ENCODE measurements around the gene TMTC1. TPM values are rescaled to one million over a fixed set of nuclear protein-coding genes. Genes with fewer than 3 reads are reported as not detected.

Gene TMTC1
- total and polyA plus RNA-seq, 2 experiments from 2014 or later = 6.8 to 14.0 TPM

- 90% methylated on average over 10 of the region's 10 CpGs for WGBS (ENCODE audit: low lambda C conversion rate, missing lambda C conversion rate)
- TF ChIP-seq EZH2phosphoT487 (IDR thresholded peaks at IDR 0.05; ENCODE audit: low read depth, severe bottlenecking, unreplicated experiment) = no peak
- TF ChIP-seq CTCF (IDR thresholded peaks at IDR 0.05; ENCODE audit: poor library complexity) = no peak
- TF ChIP-seq EZH2 (IDR thresholded peaks at IDR 0.05; ENCODE audit: borderline replicate concordance) = no peak
- no peaks in the 10 kb centered on the region for H3K9me2 ChIP-seq (replicated peaks; ENCODE audit: insufficient read depth)
- no peaks in the 10 kb centered on the region for H4K20me1 ChIP-seq (ENCODE audit: insufficient read depth, poor library complexity, severe bottlenecking)
- H3K27me3 ChIP-seq = no peaks in the 10 kb centered on the region
- DNase-seq (ENCODE audit: low spot score) = no peak
- no peaks in the 10 kb centered on the region for H3K36me3 ChIP-seq (replicated peaks; ENCODE audit: insufficient read depth, low read depth)
- no peak overlapping the region for H3K4me2 ChIP-seq
- H3K4me3 ChIP-seq = no peak overlapping the region
- H2AFZ ChIP-seq = no peak overlapping the region
- no peaks in the 10 kb centered on the region for H3K9me3 ChIP-seq (ENCODE audit: low read depth)
- H3K27ac ChIP-seq = no peak overlapping the region
- no peaks in the 10 kb centered on the region for H3K79me2 ChIP-seq
- peaks cover 7% of the 10 kb centered on the region for H3K4me1 ChIP-seq (ENCODE audit: insufficient read depth)
These were observed 8.4 kb upstream of the TMTC1 start for GRCh38 chr12:29792132-29792531.

DNA sequence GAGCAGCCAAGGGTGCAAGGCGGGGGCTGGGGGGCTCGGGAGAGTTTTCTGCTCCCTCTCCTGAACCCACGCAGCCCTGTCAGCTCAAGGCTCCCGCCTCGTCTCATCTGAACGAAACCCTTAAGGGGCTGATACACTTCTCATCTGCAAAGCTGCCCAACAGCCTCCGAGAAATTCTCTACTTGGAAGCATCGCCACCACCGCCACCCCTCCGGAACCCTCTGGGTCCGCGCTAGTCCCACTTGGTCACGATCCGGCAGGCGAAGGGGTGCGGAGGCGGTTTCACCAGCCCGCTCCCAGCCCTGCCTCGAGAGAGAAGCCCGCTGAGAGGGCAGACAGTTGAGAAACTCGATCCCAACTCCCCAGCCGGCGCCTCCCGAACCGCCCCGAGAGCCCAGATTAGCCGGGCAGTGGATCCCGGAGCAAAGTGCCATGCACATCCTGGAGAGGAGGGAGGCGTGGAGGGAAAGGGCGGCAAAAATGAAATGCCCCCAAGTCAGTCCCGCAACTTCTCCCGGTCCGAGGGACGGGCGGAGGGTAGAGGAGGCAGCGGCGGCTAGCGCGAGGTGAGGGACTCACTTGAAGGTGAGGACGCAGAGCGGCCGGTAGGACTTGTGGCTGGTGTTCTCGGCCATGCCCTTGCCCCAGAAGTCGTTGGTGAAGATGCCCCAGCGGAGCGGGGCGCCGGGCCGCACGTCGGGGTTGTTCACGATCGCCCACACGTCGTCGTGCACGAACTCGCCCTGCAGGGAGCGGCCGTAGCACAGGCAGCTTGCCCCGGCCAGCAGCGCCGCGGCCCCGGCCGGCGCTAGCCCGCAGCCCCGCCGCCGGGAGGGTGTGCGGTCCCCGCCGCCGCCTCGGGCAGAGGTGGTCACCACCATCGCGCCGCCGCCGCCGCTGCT lies 620 bp downstream of the TMTC1 start:
- Histone ChIP-seq H3K4me1 (ENCODE audit: insufficient read depth) (peaks cover 13% of the 10 kb centered on the region), H3K9me2 (replicated peaks; ENCODE audit: insufficient read depth) (no peaks in the 10 kb centered on the region), H3K36me3 (replicated peaks; ENCODE audit: insufficient read depth, low read depth) (no peaks in the 10 kb centered on the region), H3K79me2 (peaks cover 29% of the 10 kb centered on the region), H3K4me3 (peak overlapping the region; percentile 78), H3K27ac (peak overlapping the region; percentile 71), H3K27me3 (peaks cover 31% of the 10 kb centered on the region), H4K20me1 (ENCODE audit: insufficient read depth, poor library complexity, severe bottlenecking) (no peaks in the 10 kb centered on the region), H3K4me2 (peak overlapping the region; percentile 86), H2AFZ (peak overlapping the region; percentile 81), H3K9me3 (ENCODE audit: low read depth) (peaks cover 8% of the 10 kb centered on the region)
- 1% methylated on average over 64 of the region's 82 CpGs for WGBS (ENCODE audit: low lambda C conversion rate, missing lambda C conversion rate)
- TF ChIP-seq EZH2phosphoT487 (IDR thresholded peaks at IDR 0.05; ENCODE audit: low read depth, severe bottlenecking, unreplicated experiment) (no peak), CTCF (IDR thresholded peaks at IDR 0.05; ENCODE audit: poor library complexity) (no peak), EZH2 (IDR thresholded peaks at IDR 0.05; ENCODE audit: borderline replicate concordance) (no peak)
- DNase-seq (ENCODE audit: low spot score) = peak; percentile 44

DNA sequence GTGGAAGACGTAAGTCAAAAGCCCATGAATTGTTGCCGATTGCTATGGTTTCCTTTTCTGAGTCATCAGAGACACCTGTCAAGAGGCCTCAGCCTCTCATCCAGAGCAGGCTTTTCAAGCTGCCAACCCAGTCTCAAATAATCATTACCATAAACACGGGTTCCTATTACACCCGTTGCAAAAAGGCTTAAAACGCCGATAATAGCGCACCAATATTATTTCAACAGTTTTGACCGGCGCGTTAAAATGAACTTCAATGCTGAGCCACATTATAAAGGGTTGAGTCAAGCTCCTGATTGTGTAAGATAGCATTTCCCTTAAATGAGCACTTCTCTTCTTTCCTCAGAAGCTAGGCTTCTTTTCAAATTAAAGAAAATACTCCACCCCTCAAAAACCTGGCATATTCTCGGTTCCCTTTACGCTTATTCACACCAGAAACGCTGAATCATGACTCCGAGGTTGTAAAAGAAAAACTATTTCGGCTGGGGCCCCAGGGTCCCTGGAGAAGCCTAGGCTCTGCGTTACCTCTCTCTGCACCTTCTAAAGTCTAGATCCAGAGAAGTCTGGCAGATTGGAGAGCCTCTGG lies 1.4 kb downstream of the TMTC1 start:
- H3K4me1 ChIP-seq (ENCODE audit: insufficient read depth) = peaks cover 13% of the 10 kb centered on the region
- peaks cover 29% of the 10 kb centered on the region for H3K79me2 ChIP-seq
- H3K4me3 ChIP-seq = peak overlapping the region; percentile 78
- peak overlapping the region; percentile 86 for H3K4me2 ChIP-seq
- H3K9me2 ChIP-seq (replicated peaks; ENCODE audit: insufficient read depth) = no peaks in the 10 kb centered on the region
- peak overlapping the region; percentile 71 for H3K27ac ChIP-seq
- peaks cover 31% of the 10 kb centered on the region for H3K27me3 ChIP-seq
- no peak for TF ChIP-seq CTCF (IDR thresholded peaks at IDR 0.05; ENCODE audit: poor library complexity)
- TF ChIP-seq EZH2 (IDR thresholded peaks at IDR 0.05; ENCODE audit: borderline replicate concordance) = no peak
- no peak for TF ChIP-seq EZH2phosphoT487 (IDR thresholded peaks at IDR 0.05; ENCODE audit: low read depth, severe bottlenecking, unreplicated experiment)
- peaks cover 8% of the 10 kb centered on the region for H3K9me3 ChIP-seq (ENCODE audit: low read depth)
- H2AFZ ChIP-seq = peak overlapping the region; percentile 81
- no peaks in the 10 kb centered on the region for H4K20me1 ChIP-seq (ENCODE audit: insufficient read depth, poor library complexity, severe bottlenecking)
- no peaks in the 10 kb centered on the region for H3K36me3 ChIP-seq (replicated peaks; ENCODE audit: insufficient read depth, low read depth)
- 5% methylated on average over 16 of the region's 16 CpGs for WGBS (ENCODE audit: low lambda C conversion rate, missing lambda C conversion rate)
- DNase-seq (ENCODE audit: low spot score) = peak; percentile 55

All from hepatocyte (in vitro differentiated cells).